Measurements from ENCODE around the gene NRP2. TPM values are rescaled to one million over a fixed set of nuclear protein-coding genes. Genes with fewer than 3 reads are reported as not detected.

Gene NRP2
- total RNA-seq, 2 donors from 2014 or later = 2.5 to 2.6 TPM

DNA sequence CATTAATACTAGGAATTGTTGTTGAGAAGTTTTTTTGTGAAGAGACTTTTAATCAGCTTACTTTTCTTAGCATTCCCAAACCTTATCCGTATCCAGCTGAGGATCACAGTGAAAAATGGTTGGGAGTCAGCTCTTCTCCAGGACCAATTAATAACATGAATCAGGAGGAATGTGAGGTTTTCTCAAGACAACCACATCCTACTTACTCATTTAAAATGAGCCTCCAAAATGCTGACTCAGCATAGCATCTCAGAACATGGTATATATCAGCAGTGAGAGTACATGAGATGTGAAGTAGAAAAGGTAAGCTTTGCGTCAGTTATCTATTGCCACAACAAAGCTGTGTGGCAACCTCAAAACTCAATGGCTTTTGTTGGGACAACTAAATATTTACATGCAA is 140.3 kb downstream of the NRP2 start:
- Mint-ChIP-seq H3K36me3 (ENCODE audit: insufficient read depth in 2 of 2) (no peaks in the 10 kb centered on the region), H3K4me1 (ENCODE audit: low read depth) (no peaks in the 10 kb centered on the region), H3K9me3 (peaks cover 1 to 10% of the 10 kb centered on the region in 2 donors), H3K4me3 (no peak overlapping the region), H3K27ac (no peak overlapping the region), H3K27me3 (ENCODE audit: low read depth) (peaks cover 14% of the 10 kb centered on the region)
- ATAC-seq (replicated peaks in 1 of 2) (no peak), DNase-seq (no peak)

DNA sequence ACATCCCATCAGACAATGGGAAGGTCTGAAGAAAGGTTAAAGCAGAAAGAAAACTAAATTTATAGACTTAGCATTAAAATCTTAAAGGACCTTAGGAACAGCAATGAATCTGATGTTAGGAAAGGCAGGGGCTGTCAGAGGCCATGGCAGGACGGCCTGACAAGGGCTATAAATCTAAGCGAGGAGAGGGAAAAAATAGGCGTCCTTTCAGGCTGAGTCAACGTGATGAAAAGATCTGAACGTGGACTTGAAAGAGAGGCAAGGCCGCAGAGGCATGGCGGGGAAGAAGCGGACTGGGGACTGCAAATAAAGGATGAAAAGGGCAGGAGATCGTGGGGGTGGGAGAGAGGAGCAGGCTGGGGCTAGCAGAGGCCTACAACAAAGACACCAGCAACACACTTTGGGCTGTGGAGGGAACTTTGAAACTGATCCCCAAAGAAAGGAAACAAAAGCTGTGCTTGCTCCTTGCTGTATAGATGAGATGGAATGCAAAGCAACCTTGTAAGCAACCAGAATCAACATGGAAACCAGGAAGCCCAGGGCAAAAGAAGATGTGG is 145.6 kb downstream of the NRP2 start:
- Mint-ChIP-seq H3K4me3 (no peak overlapping the region), H3K9me3 (peaks cover 1 to 10% of the 10 kb centered on the region in 2 donors), H3K36me3 (ENCODE audit: insufficient read depth in 2 of 2) (no peaks in the 10 kb centered on the region), H3K4me1 (ENCODE audit: low read depth) (no peaks in the 10 kb centered on the region), H3K27ac (no peak overlapping the region), H3K27me3 (ENCODE audit: low read depth) (peaks cover 8% of the 10 kb centered on the region)
- no peak for ATAC-seq (replicated peaks in 1 of 2)
- no peak for DNase-seq

DNA sequence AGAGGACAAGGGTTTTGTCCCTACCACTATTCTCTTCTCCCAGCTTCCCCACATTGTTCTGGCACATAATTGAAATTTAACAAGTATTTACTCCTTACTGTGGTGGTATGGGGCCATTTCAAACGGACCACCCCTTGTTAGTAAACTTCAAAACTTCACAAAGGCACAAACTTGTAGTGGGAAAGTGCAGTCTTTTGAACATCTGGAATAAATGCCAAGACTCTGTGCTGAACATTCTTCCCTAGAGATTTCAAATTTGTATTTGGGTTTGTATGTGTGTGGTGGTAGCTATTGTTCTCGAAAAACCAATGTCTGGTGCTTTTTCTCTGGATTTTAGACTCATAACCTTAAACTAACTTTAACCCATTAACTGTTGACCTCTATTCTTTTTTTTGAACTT is 151.6 kb downstream of the NRP2 start:
- peaks cover 0 to 4% of the 10 kb centered on the region in 2 donors for H3K9me3 Mint-ChIP-seq
- no peak for ATAC-seq (replicated peaks in 1 of 2)
- peaks cover 4% of the 10 kb centered on the region for H3K4me1 Mint-ChIP-seq (ENCODE audit: low read depth)
- no peak overlapping the region for H3K27ac Mint-ChIP-seq
- H3K4me3 Mint-ChIP-seq = no peak overlapping the region
- no peaks in the 10 kb centered on the region for H3K36me3 Mint-ChIP-seq (ENCODE audit: insufficient read depth in 2 of 2)
- H3K27me3 Mint-ChIP-seq (ENCODE audit: low read depth) = peaks cover 14% of the 10 kb centered on the region
- no peak for DNase-seq

DNA sequence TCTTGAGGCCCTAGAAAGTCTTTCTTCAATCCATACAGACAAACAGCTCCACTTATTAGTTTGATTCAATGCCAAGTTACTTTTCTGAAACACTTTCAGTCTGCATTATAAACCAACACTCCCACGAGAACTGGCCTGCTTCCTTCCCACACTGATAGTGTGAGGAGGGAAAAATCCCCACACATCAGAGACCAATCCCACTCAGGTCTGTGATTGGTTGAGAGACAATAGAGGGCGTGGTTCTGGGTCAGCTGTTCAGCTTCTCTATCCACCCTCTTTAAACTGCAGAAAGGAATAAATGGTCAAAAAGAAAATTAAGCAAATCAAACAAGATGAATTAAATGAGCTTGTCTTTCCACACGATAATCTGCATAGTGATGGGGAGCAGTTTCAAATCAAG is 152.5 kb downstream of the NRP2 start:
- H3K27me3 Mint-ChIP-seq (ENCODE audit: low read depth) = peaks cover 14% of the 10 kb centered on the region
- DNase-seq = no peak

DNA sequence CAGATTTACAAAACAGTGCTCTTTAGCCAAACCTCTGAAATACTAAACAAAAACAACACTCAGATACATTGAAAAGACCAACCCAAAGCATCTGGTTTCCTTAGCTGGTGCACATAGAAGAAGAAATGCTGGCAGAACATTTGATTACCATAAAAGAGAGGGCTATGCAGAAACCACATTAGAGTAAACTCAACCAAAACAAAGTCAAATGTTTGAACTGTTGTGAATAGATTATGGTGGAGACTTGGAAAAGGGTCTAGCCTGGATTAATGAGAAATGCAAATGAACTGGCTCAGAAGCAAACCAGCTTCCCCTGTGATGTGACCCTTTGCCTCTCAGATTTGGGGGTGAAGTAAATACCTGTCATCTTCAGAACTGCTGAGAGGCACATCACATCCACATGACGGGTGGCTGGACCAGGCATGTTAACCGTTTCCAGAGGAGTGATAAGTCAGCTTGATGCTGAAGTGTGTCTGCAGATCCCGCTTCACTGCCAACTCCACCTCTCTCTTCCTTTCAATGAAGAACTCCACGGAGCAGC is 153.0 kb downstream of the NRP2 start:
- Mint-ChIP-seq H3K9me3 (peaks cover 0 to 4% of the 10 kb centered on the region in 2 donors), H3K4me1 (ENCODE audit: low read depth) (peaks cover 4% of the 10 kb centered on the region), H3K27me3 (ENCODE audit: low read depth) (peaks cover 14% of the 10 kb centered on the region), H3K4me3 (no peak overlapping the region), H3K27ac (no peak overlapping the region), H3K36me3 (ENCODE audit: insufficient read depth in 2 of 2) (no peaks in the 10 kb centered on the region)
- DNase-seq (no peak), ATAC-seq (replicated peaks in 1 of 2) (no peak)

More for the DNA sequence above, 152.5 kb downstream of the NRP2 start:
- Mint-ChIP-seq H3K4me1 (ENCODE audit: low read depth) (peaks cover 4% of the 10 kb centered on the region), H3K9me3 (peaks cover 0 to 4% of the 10 kb centered on the region in 2 donors), H3K4me3 (no peak overlapping the region), H3K27ac (no peak overlapping the region), H3K36me3 (ENCODE audit: insufficient read depth in 2 of 2) (no peaks in the 10 kb centered on the region)
- no peak for ATAC-seq (replicated peaks in 1 of 2)

DNA sequence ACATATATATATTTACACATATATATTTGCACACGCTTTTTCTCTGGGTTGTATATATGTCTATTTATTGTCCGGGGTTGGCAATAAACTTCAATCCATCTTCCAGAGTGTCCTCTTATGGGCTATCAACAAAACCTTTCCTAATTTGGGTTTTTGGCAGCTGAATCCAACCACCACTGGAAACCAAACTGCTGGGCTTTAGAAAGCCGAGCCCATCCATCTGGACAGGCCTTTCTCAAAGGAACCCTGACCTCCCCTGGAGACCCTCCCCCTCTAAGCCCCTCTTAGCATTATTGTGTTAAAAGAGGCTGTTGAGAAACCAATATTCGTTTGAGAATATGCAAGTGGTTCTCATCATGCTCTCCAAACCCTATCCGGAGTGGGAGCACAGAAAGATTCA is 153.6 kb downstream of the NRP2 start:
- ATAC-seq (replicated peaks in 1 of 2) (no peak), DNase-seq (no peak)
- H3K4me3 Mint-ChIP-seq = no peak overlapping the region
- H3K27ac Mint-ChIP-seq = no peak overlapping the region
- no peaks in the 10 kb centered on the region for H3K36me3 Mint-ChIP-seq (ENCODE audit: insufficient read depth in 2 of 2)
- peaks cover 14% of the 10 kb centered on the region for H3K27me3 Mint-ChIP-seq (ENCODE audit: low read depth)
- H3K4me1 Mint-ChIP-seq (ENCODE audit: low read depth) = peaks cover 4% of the 10 kb centered on the region
- H3K9me3 Mint-ChIP-seq = peaks cover 0 to 4% of the 10 kb centered on the region in 2 donors

DNA sequence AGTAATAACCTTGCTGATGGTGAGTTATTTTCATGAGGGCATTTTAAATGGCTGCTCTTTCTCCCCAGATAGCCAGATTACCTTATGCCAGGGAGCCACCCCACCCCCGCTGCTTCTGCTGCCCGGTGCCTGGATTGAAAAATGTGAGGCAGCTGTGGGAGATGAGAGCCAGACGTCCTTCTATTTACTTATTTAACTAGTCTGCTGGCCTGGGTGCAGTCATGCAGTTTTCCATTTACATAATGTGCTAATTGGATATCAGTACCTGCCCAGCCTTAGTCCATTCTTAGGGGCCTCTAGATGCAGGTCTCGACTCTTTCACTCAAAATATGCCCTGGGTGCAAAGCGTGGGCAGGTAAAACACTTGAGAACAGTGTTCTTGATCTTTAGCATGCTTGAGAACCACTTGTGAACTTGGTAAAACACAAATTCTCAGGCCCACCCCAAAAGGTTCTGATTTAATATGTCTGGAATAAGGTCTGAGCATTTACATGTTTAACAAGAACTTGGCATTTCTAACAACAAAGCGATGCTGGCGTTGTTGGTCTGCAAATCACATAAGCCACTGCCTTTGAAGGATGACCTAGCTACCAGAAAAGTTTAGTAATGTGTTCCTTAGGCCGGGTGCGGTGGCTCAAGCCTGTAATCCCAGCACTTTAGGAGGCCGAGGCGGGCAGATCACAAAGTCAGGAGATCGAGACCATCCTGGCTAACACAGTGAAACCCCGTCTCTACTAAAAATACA is 154.3 kb downstream of the NRP2 start:
- Mint-ChIP-seq H3K4me3 (no peak overlapping the region), H3K9me3 (peaks cover 0 to 4% of the 10 kb centered on the region in 2 donors), H3K4me1 (ENCODE audit: low read depth) (peaks cover 4% of the 10 kb centered on the region), H3K27me3 (ENCODE audit: low read depth) (peaks cover 18% of the 10 kb centered on the region), H3K36me3 (ENCODE audit: insufficient read depth in 2 of 2) (no peaks in the 10 kb centered on the region), H3K27ac (no peak overlapping the region)
- no peak for DNase-seq
- no peak for ATAC-seq (replicated peaks in 1 of 2)

DNA sequence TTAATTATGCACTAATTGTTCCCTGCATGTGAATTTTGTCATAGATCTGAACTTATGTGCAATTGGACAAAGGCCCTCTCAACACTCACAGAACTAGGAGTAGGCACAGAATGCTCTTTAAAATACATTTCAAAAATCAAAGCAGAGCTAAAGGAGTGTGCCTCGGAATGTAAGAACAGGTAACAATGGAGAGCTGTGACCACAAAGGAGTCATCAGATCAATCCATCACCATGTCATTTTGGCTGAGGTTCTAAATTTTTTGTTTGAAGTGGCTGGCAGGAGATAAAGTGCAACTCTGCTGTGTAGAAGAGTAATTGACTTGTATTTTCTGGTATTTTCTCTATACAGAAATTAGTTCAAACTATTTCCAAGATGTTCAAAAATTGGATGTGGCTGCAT is 155.4 kb downstream of the NRP2 start:
- DNase-seq = no peak
- Mint-ChIP-seq H3K4me3 (no peak overlapping the region), H3K36me3 (ENCODE audit: insufficient read depth in 2 of 2) (no peaks in the 10 kb centered on the region), H3K4me1 (ENCODE audit: low read depth) (peaks cover 4% of the 10 kb centered on the region), H3K27ac (no peak overlapping the region), H3K27me3 (ENCODE audit: low read depth) (peaks cover 22% of the 10 kb centered on the region), H3K9me3 (peaks cover 0 to 4% of the 10 kb centered on the region in 2 donors)
- no peak for ATAC-seq (replicated peaks in 1 of 2)

DNA sequence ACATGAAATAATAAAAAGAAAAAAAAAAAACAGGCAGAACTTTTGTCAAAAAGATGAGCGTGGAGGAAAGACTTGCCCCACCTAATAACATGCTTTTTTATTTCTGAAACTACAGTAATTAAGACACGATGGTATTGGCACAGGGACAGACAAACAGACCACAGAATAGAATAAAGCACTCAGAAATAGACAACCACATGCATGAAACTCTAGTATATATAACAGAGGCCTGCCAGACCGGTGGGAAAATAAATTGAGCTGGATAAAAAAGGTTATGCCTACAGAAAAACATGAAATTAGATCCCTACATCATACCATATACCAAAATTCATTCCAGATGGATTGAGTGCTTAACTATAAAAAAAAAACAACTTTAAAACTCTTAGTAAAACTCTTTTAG is 163.1 kb downstream of the NRP2 start:
- H3K36me3 Mint-ChIP-seq (ENCODE audit: insufficient read depth in 2 of 2) = no peaks in the 10 kb centered on the region
- no peak overlapping the region for H3K27ac Mint-ChIP-seq
- H3K4me1 Mint-ChIP-seq (ENCODE audit: low read depth) = no peaks in the 10 kb centered on the region
- ATAC-seq (replicated peaks in 1 of 2) (no peak), DNase-seq (no peak)
- no peaks in the 10 kb centered on the region for H3K9me3 Mint-ChIP-seq
- H3K4me3 Mint-ChIP-seq = no peak overlapping the region
- peaks cover 37% of the 10 kb centered on the region for H3K27me3 Mint-ChIP-seq (ENCODE audit: low read depth)

All from activated T-cell treated with anti-CD3 and anti-CD28 coated beads, Interleukin-2, amount 50 U/mL, for 72 hours (primary cell).